Mucosa of rectum (tissue), 2 donors: ENCODE results near the gene ACTR1A.

Experiments
- H3K27ac ChIP-seq, 2 donors: one replicate each; pipeline ENCODE4 v1.7.0; 2013; ENCODE audit warnings: inconsistent platforms in 2 of 2, low read depth in 2 of 2, low read length in 2 of 2
- H3K27me3 ChIP-seq, 2 donors: one replicate each; pipeline ENCODE4 v1.7.0; 2013; ENCODE audit warnings: low read length in 2 of 2; ENCODE audit not compliant: control insufficient read depth in 2 of 2, insufficient read depth in 2 of 2
- H3K36me3 ChIP-seq, 2 donors: one replicate each; pipeline ENCODE4 v1.7.0; 2013; ENCODE audit warnings: low read length in 2 of 2; ENCODE audit not compliant: control insufficient read depth in 2 of 2, insufficient read depth in 2 of 2
- H3K4me1 ChIP-seq, 2 donors: one replicate each; pipeline ENCODE4 v1.7.0; 2013; ENCODE audit warnings: low read length in 2 of 2, mild to moderate bottlenecking in 1 of 2; ENCODE audit not compliant: control insufficient read depth in 2 of 2, insufficient read depth in 2 of 2
- H3K4me3 ChIP-seq, 2 donors: one replicate each; pipeline ENCODE4 v1.7.0; 2013; ENCODE audit warnings: low read length in 2 of 2
- H3K9ac ChIP-seq, 2 donors: one replicate each; pipeline ENCODE4 v1.7.0; 2013; ENCODE audit warnings: low read length in 2 of 2, low read depth in 1 of 2, mild to moderate bottlenecking in 1 of 2
- H3K9me3 ChIP-seq, 2 donors: one replicate each; pipeline ENCODE4 v1.7.0; 2013; ENCODE audit warnings: low read length in 2 of 2; ENCODE audit not compliant: control insufficient read depth in 2 of 2
- donor health status: healthy.
- donor health status: Normal muscosa, but diverticular disease.

Gene ACTR1A

DNA sequence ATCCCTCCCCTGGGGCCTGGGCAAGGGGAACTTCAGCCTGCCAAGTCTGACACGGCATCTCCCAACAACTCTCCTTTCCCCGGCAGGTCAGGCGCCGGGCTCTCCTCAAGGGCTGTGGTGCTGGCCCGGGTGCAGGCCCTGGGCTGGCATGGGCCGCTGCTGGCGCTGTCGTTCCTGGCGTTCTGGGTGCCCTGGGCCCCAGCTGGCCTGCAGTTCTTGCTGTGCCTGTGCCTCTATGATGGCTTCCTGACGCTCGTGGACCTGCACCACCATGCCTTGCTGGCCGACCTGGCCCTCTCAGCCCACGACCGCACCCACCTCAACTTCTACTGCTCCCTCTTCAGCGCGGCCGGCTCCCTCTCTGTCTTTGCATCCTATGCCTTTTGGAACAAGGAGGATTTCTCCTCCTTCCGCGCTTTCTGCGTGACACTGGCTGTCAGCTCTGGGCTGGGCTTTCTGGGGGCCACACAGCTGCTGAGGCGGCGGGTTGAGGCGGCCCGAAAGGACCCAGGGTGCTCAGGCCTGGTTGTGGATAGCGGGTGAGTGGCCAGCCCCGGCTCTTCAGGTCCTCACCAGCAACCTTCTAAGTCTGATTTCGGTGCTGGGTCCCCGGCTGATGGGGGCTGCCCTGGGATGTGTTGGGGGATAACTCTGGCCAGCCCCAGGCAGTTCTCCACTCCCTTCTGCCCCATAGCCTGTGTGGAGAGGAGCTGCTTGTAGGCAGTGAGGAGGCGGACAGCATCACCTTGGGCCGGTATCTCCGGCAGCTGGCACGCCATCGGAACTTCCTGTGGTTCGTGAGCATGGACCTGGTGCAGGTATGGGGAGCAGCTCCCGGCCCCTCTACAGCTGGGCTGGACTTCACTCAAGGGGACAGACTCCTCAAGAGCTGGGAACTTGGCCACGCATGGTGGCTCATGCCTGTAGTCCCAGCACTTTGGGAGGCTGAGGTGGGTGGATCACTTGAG, 31.6 kb downstream of the ACTR1A start:
- Histone ChIP-seq H3K4me1 (peaks cover 2% of the 10 kb centered on the region in 2 donors), H3K4me3 (no peak overlapping the region), H3K9ac (no peak overlapping the region), H3K27ac (no peak overlapping the region), H3K36me3 (peaks cover 0 to 2% of the 10 kb centered on the region in 2 donors), H3K27me3 (no peaks in the 10 kb centered on the region), H3K9me3 (no peaks in the 10 kb centered on the region)

DNA sequence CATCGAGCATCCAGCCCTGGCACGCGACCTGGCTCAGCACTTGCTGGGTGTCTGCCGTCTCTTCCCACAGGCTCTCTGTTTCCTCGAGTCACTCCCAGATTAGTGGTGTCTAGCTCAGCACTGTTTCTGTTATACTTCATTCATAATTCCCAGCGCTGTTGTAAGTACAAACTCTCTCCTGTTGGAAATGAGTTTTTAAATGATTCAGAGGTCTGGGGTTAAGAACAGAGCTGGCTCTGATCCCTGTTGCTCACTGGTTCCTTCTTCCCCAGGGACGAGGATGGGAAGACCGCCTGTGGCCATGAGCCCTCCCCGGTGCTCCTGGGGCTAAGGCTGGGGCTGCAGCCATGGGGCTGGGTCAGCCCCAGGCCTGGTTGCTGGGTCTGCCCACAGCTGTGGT, 33.8 kb downstream of the ACTR1A start:
- no peak overlapping the region for H3K9ac ChIP-seq
- peaks cover 0 to 4% of the 10 kb centered on the region in 2 donors for H3K4me1 ChIP-seq
- no peak overlapping the region for H3K27ac ChIP-seq
- peaks cover 0 to 2% of the 10 kb centered on the region in 2 donors for H3K36me3 ChIP-seq
- no peaks in the 10 kb centered on the region for H3K27me3 ChIP-seq
- no peaks in the 10 kb centered on the region for H3K9me3 ChIP-seq
- H3K4me3 ChIP-seq = no peak overlapping the region

DNA sequence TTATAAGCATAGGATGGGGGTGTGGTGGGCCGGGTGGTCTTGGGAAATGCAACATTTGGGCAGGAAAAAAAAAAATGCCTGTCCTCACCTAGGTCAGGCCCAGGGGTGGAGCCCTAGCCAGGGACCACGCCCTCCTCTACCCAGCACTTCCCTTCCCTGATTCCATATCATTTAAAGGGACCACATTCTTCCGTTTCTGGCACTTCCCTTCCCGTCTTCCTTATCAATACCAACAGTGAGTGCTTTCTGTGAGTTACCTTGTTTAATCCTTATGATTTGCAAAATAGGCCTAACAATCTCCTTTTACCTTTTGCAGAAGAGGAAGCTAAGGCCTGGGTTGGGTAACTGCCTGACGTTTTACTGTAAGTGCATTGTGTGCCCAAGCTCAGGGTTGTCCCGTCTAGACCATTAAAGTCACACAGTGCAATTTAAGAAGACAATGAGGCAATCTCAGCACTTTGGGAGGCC, 34.5 kb downstream of the ACTR1A start:
- Histone ChIP-seq H3K4me3 (peak overlapping the region; percentile 57 to 71), H3K4me1 (peaks cover 0 to 8% of the 10 kb centered on the region in 2 donors), H3K27me3 (no peaks in the 10 kb centered on the region), H3K9me3 (no peaks in the 10 kb centered on the region), H3K36me3 (peaks cover 0 to 2% of the 10 kb centered on the region in 2 donors), H3K27ac (peak overlapping the region; percentile 25 to 60), H3K9ac (peak overlapping the region in 1 of 2 donors; percentile 9)

DNA sequence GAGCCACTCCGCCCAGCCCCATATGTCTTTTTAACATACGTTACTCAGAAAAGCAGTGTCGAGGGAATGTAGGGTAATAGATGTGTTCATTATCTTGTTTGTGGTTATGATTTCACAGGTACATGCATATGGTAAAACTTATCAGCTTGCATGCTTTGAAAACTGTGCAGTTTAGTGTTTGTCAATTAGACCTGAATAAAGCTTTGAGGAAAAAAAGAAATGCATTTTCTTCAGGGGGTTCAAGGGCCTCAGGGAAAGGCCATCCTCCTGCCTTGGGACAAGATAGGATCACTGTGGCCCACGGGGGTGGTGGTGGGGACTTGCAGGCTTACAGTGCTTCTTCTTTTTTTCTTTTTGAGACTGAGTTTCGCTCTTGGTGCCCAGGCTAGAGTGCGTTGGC, 35.2 kb downstream of the ACTR1A start:
- Histone ChIP-seq H3K9me3 (no peaks in the 10 kb centered on the region), H3K4me1 (peaks cover 6 to 15% of the 10 kb centered on the region in 2 donors), H3K36me3 (peaks cover 0 to 2% of the 10 kb centered on the region in 2 donors), H3K4me3 (no peak overlapping the region), H3K27me3 (no peaks in the 10 kb centered on the region), H3K27ac (peak overlapping the region in 1 of 2 donors; percentile 25), H3K9ac (no peak overlapping the region)

DNA sequence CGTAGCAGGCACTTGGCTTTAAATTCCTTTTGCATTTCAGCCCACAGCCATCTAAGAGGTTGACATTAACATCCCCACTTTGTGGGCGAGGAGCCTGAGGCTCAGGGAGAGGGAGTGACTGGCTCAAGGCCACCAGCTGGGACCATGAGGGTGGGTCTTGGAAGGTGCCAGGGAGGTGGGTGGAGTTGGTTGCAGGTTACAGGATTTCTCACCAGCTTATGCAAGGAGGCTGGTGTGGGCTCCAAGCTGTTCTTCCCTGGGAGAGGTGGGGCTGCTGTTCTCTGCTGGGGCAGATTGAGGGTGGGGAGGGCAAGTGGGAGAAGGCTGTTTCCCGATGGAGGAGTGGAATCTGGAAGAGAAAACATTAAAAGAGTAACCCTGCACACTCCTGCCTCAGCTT, 37.0 kb downstream of the ACTR1A start:
- H3K36me3 ChIP-seq = no peaks in the 10 kb centered on the region
- H3K27me3 ChIP-seq = no peaks in the 10 kb centered on the region
- H3K9ac ChIP-seq = no peak overlapping the region
- H3K27ac ChIP-seq = no peak overlapping the region
- H3K9me3 ChIP-seq = no peaks in the 10 kb centered on the region
- H3K4me3 ChIP-seq = no peak overlapping the region
- peaks cover 18 to 29% of the 10 kb centered on the region in 2 donors for H3K4me1 ChIP-seq

DNA sequence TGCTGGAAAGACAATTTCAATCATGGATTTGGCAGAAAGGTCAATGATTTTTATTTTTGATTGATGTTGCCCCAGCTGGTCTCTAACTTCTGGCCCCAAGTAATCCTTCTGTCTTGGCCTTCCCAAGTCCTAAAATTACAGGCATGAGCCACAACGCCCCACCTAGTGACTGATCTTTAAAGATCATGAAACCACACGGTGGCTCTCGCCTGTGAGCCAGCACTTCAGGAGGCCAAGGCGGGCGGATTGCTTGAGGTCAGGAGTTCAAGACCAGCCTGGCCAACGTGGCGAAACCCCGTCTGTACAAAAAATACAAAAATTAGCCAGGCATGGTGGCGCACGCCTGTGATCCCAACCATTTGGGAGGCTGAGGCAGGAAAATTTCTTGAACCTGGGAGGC, 38.5 kb downstream of the ACTR1A start:
- Histone ChIP-seq H3K27me3 (no peaks in the 10 kb centered on the region), H3K9me3 (no peaks in the 10 kb centered on the region), H3K9ac (no peak overlapping the region), H3K27ac (no peak overlapping the region), H3K4me3 (no peak overlapping the region), H3K36me3 (no peaks in the 10 kb centered on the region), H3K4me1 (peaks cover 18 to 29% of the 10 kb centered on the region in 2 donors)

DNA sequence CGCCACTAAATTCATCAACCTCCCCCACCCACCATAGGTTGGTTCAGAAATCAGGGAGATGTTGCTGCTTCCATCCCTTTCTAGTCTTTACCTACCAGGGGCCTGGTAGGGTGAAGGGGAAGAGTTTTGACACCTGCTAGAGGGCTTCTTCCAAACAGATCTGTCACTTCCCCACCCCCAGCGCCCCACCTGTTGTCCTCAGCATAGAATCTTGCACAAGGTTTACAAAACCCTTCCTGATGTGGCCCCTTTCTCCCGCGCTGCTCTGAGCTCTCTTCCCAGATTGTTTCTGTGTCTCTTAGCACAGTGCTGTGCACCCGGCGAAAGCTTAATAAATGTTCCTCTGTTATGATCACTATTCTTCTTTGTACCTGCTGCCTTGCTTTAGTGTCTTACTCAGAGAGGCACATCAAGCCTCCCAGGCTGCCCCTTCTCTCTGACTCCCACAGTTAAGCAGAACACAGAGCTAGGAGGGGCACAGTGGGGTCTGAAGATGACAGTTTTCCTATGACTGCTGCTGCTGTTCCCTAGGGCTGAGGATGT, 39.9 kb downstream of the ACTR1A start:
- no peaks in the 10 kb centered on the region for H3K36me3 ChIP-seq
- no peaks in the 10 kb centered on the region for H3K27me3 ChIP-seq
- H3K4me3 ChIP-seq = peak overlapping the region in 1 of 2 donors; percentile 33
- H3K9ac ChIP-seq = peak overlapping the region in 1 of 2 donors; percentile 41
- peaks cover 18 to 29% of the 10 kb centered on the region in 2 donors for H3K4me1 ChIP-seq
- no peak overlapping the region for H3K27ac ChIP-seq
- H3K9me3 ChIP-seq = no peaks in the 10 kb centered on the region

DNA sequence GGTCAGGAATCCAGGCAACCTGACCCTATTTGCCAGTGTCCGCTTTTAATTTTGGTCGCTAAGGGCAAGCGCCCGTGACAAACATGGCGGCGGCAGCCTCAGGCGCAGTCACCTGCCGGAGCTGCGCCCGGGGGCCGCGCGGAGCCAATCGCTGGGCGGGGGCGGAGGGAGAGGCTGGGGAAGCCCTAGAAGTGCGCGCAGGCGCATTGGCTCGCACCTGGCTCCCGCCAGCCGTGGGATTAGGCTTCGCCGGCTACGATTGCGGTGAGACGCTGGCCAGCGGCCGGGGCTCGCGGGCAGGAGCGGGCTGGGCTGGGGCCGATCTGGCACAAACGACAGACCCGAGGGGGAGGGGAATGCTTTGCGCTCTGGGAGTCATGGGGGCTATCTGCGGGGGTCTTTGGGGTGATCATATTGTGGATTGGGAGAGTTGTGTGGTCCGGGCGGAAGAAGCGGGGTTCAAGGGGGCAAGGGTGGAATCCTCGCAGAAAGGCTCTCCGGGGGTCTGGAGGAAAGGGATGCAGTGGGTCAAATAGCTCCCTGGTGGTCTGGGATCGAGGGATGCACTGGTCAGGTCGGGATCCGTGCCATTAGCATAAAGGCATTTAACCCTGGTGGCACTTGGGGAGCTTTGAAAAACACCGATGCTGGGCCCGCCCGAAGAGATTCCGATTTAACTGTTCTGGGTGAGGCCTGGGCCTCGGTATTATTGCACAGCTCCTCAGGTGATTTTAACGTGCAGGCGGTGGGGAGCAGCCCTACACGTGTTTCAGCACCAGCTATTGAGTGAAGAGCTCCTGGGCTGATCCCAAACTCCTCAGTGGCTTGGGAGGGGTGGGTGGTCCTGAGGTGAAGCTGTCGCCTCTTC, 41.1 kb downstream of the ACTR1A start:
- Histone ChIP-seq H3K9ac (peak overlapping the region; percentile 42 to 65), H3K9me3 (no peaks in the 10 kb centered on the region), H3K4me1 (peaks cover 18 to 27% of the 10 kb centered on the region in 2 donors), H3K27me3 (no peaks in the 10 kb centered on the region), H3K36me3 (no peaks in the 10 kb centered on the region), H3K27ac (no peak overlapping the region), H3K4me3 (peak overlapping the region; percentile 72 to 74)

DNA sequence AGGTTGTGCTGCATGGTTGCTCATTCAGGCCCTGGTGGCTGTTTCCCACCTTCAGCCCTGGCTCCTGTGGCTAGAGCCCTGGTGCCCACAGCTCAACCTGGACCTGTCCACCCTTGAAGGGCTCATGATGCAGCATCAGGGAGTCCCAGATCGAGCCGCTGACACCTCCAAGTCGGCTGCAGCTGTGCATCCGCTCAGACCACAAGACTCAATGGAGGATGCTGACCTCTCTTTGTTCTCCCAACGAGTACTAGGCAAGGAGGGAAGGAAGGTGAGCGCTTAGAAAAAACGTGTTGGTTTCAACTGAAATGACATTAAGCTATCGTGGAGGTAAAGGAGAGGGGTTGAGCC, 41.7 kb downstream of the ACTR1A start:
- no peaks in the 10 kb centered on the region for H3K9me3 ChIP-seq
- H3K27me3 ChIP-seq = no peaks in the 10 kb centered on the region
- peak overlapping the region; percentile 72 to 74 for H3K4me3 ChIP-seq
- peaks cover 0 to 6% of the 10 kb centered on the region in 2 donors for H3K36me3 ChIP-seq
- no peak overlapping the region for H3K27ac ChIP-seq
- H3K9ac ChIP-seq = peak overlapping the region; percentile 42 to 65
- H3K4me1 ChIP-seq = peaks cover 18 to 27% of the 10 kb centered on the region in 2 donors
